CD4-positive, alpha-beta memory T cell (primary cell): Measurements from ENCODE around the gene SLC4A1. TPM values are rescaled to one million over a fixed set of nuclear protein-coding genes. Genes with fewer than 3 reads are reported as not detected.

ENCODE experiments used
- CTCF ChIA-PET: fragments of 350-600 bp; sonication (Branson Sonifier 250); formaldehyde crosslinking; loops from one replicate; lab custom pipeline; 2021; ENCODE audit warnings: inconsistent platforms; ENCODE audit not compliant: partially characterized antibody; lab: Charles Lee
- POLR2A ChIA-PET: fragments of 350-600 bp; sonication (Branson Sonifier 250); formaldehyde crosslinking; loops from one replicate; lab custom pipeline; 2021; ENCODE audit not compliant: partially characterized antibody; lab: Charles Lee
- DNase-seq, 5 donors: peaks; one replicate each; pipeline versions ENCODE4 v3.0.0 to v3.0.0-alpha.2; 2020 to 2022; ENCODE audit warnings: mixed read lengths in 1 of 5
- H3K27ac ChIP-seq: one replicate; pipeline ENCODE4 v1.7.0; 2013; ENCODE audit warnings: low read depth, low read length
- H3K27me3 ChIP-seq: 2 replicates; pipeline ENCODE4 v1.7.0; 2013; ENCODE audit warnings: mild to moderate bottlenecking, low read length, moderate library complexity; ENCODE audit not compliant: insufficient read depth
- H3K36me3 ChIP-seq: 2 replicates; pipeline ENCODE4 v1.7.0; 2013; ENCODE audit warnings: mild to moderate bottlenecking, low read length, moderate library complexity; ENCODE audit not compliant: insufficient read depth
- H3K4me1 ChIP-seq: 2 replicates; pipeline ENCODE4 v1.7.0; 2013; ENCODE audit warnings: mild to moderate bottlenecking, low read length, moderate library complexity; ENCODE audit not compliant: insufficient read depth
- H3K4me3 ChIP-seq, 2 donors: one replicate each; pipeline ENCODE4 v1.7.0; 2013; ENCODE audit warnings: low read length in 2 of 2, mild to moderate bottlenecking in 1 of 2
- H3K9me3 ChIP-seq, 2 donors: one replicate each; pipeline ENCODE4 v1.7.0; 2013; ENCODE audit warnings: low read length in 2 of 2, control low read depth in 1 of 2; ENCODE audit not compliant: control insufficient read depth in 1 of 2
- H3K27ac Mint-ChIP-seq, 7 donors: one replicate each; pipeline ENCODE4 v1.8.0; 2020 to 2021; ENCODE audit warnings: mixed read lengths in 7 of 7, mild to moderate bottlenecking in 6 of 7, inconsistent platforms in 3 of 7, moderate library complexity in 3 of 7
- H3K27me3 Mint-ChIP-seq, 2 donors: one replicate each; pipeline ENCODE4 v1.8.0; 2020 to 2021; ENCODE audit warnings: mixed read lengths in 2 of 2
- H3K36me3 Mint-ChIP-seq, 2 donors: one replicate each; pipeline ENCODE4 v1.8.0; 2020 to 2021; ENCODE audit warnings: mixed read lengths in 2 of 2, inconsistent platforms in 1 of 2, mild to moderate bottlenecking in 1 of 2
- H3K4me1 Mint-ChIP-seq, 4 donors: one replicate each; pipeline ENCODE4 v1.8.0; 2020 to 2021; ENCODE audit warnings: mixed read lengths in 4 of 4, mild to moderate bottlenecking in 1 of 4
- H3K4me3 Mint-ChIP-seq, 8 donors: one replicate each; pipeline ENCODE4 v1.8.0; 2020 to 2021; ENCODE audit warnings: mixed read lengths in 8 of 8, mild to moderate bottlenecking in 7 of 8, moderate library complexity in 6 of 8, inconsistent platforms in 3 of 8
- H3K9me3 Mint-ChIP-seq, 8 donors: one replicate each; pipeline ENCODE4 v1.8.0; 2020 to 2021; ENCODE audit warnings: mixed read lengths in 8 of 8, mild to moderate bottlenecking in 5 of 8, inconsistent platforms in 3 of 8, moderate library complexity in 1 of 8
- intact Hi-C: fragments of 100-400 bp; cut with micrococcal nuclease; formaldehyde crosslinking; loops from one replicate; pipeline ENCODE4 v1.15.1; 2023
- polyA plus RNA-seq, 2 donors: library from polyadenylated mRNA; unstranded; fragments of 300-500 nt; fragmentation: Illumina TruSeq; gene quantifications; one replicate each; pipeline ENCODE4 v1.2.3, GENCODE V29; 2021
- total RNA-seq, 2 experiments: library from RNA; stranded (reverse); gene quantifications; one replicate each; pipeline ENCODE4 v1.2.3, GENCODE V29; 2021

Gene SLC4A1
- total and polyA plus RNA-seq, 4 experiments from 2014 or later: not detected

- peak overlapping the region in 1 of 8 donors; percentile 43 for H3K4me3 Mint-ChIP-seq
- H3K36me3 ChIP-seq: no peaks in the 10 kb centered on the region
- H3K27ac Mint-ChIP-seq: no peak overlapping the region
- H3K9me3 Mint-ChIP-seq: peaks cover 0 to 2% (median 0%) of the 10 kb centered on the region in 8 donors
- peaks cover 0 to 3% of the 10 kb centered on the region in 2 donors for H3K36me3 Mint-ChIP-seq
- CTCF ChIA-PET: interaction anchor here (1.3 kb wide), 1 partner anchor 19 kb away, joined by 5 read pairs; no protein-coding TSS in a partner anchor
- H3K9me3 ChIP-seq: no peaks in the 10 kb centered on the region
- no peak for DNase-seq
- no peak overlapping the region for H3K4me3 ChIP-seq
- H3K27me3 Mint-ChIP-seq: peaks cover 22 to 36% of the 10 kb centered on the region in 2 donors
- POLR2A ChIA-PET: no interaction called here
- H3K4me1 Mint-ChIP-seq: peaks cover 14 to 29% (median 20%) of the 10 kb centered on the region in 4 donors
- intact Hi-C loops: no loop called here
- peaks cover 29% of the 10 kb centered on the region for H3K4me1 ChIP-seq
- H3K27ac ChIP-seq: no peak overlapping the region
- H3K27me3 ChIP-seq: peaks cover 16% of the 10 kb centered on the region
Observed at GRCh38 chr17:44312396-44313104, 44.6 kb upstream of the SLC4A1 start.

GRCh38 chr17:44311562-44312181 is 43.7 kb upstream of the SLC4A1 start:
- peaks cover 22 to 34% of the 10 kb centered on the region in 2 donors for H3K27me3 Mint-ChIP-seq

GRCh38 chr17:44310609-44311376 is 42.9 kb upstream of the SLC4A1 start:
- no peaks in the 10 kb centered on the region for H3K9me3 ChIP-seq
- Mint-ChIP-seq H3K36me3 (peaks cover 0 to under 1% of the 10 kb centered on the region in 2 donors), H3K27ac (peak overlapping the region in 1 of 7 donors; percentile 35), H3K27me3 (peaks cover 17 to 31% of the 10 kb centered on the region in 2 donors), H3K9me3 (peaks cover 0 to under 1% (median 0%) of the 10 kb centered on the region in 8 donors), H3K4me3 (peak overlapping the region in 2 of 8 donors; percentile 29 to 39), H3K4me1 (peaks cover 8 to 31% (median 24%) of the 10 kb centered on the region in 4 donors)
- intact Hi-C loops: no loop called here
- no peak overlapping the region for H3K27ac ChIP-seq
- no peak overlapping the region for H3K4me3 ChIP-seq
- ChIA-PET CTCF (interaction anchor here (2.3 to 3.8 kb wide), 2 partner anchors 20 to 101 kb away, joined by 7 to 11 read pairs; no protein-coding TSS in a partner anchor), POLR2A (interaction anchor here (2.8 kb wide), 1 partner anchor 89 kb away, joined by 13 read pairs; no protein-coding TSS in a partner anchor)
- DNase-seq: no peak
- no peaks in the 10 kb centered on the region for H3K36me3 ChIP-seq
- H3K27me3 ChIP-seq: peaks cover 8% of the 10 kb centered on the region
- peaks cover 26% of the 10 kb centered on the region for H3K4me1 ChIP-seq

More at GRCh38 chr17:44311562-44312181, 43.7 kb upstream of the SLC4A1 start:
- peaks cover 16% of the 10 kb centered on the region for H3K27me3 ChIP-seq
- ChIA-PET CTCF (interaction anchor here (3.8 kb wide), 1 partner anchor 20 kb away, joined by 11 read pairs; no protein-coding TSS in a partner anchor), POLR2A (no interaction called here)
- H3K27ac Mint-ChIP-seq: peak overlapping the region in 1 of 7 donors; percentile 35
- H3K9me3 ChIP-seq: no peaks in the 10 kb centered on the region
- H3K4me3 Mint-ChIP-seq: no peak overlapping the region
- H3K4me1 Mint-ChIP-seq: peaks cover 14 to 34% (median 26%) of the 10 kb centered on the region in 4 donors
- no peaks in the 10 kb centered on the region for H3K36me3 ChIP-seq
- H3K4me3 ChIP-seq: no peak overlapping the region
- H3K9me3 Mint-ChIP-seq: peaks cover 0 to 2% (median 0%) of the 10 kb centered on the region in 8 donors
- no peak overlapping the region for H3K27ac ChIP-seq
- intact Hi-C loops: no loop called here
- peaks cover 0 to 3% of the 10 kb centered on the region in 2 donors for H3K36me3 Mint-ChIP-seq
- H3K4me1 ChIP-seq: peaks cover 31% of the 10 kb centered on the region
- no peak for DNase-seq

- peak overlapping the region in 1 of 7 donors; percentile 35 for H3K27ac Mint-ChIP-seq
- intact Hi-C loops: no loop called here
- peaks cover 13 to 28% of the 10 kb centered on the region in 2 donors for H3K27me3 Mint-ChIP-seq
Observed at GRCh38 chr17:44310188-44310587, 42.3 kb upstream of the SLC4A1 start.

GRCh38 chr17:44309472-44309871 is 41.5 kb upstream of the SLC4A1 start:
- Histone ChIP-seq H3K27ac (no peak overlapping the region), H3K4me3 (no peak overlapping the region), H3K36me3 (no peaks in the 10 kb centered on the region), H3K9me3 (no peaks in the 10 kb centered on the region), H3K27me3 (peaks cover 3% of the 10 kb centered on the region), H3K4me1 (peaks cover 16% of the 10 kb centered on the region)
- intact Hi-C loops: no loop called here
- no peak for DNase-seq
- H3K36me3 Mint-ChIP-seq: no peaks in the 10 kb centered on the region
- ChIA-PET CTCF (interaction anchor here (2.3 to 3.8 kb wide), 2 partner anchors 22 to 99 kb away, joined by 7 to 11 read pairs; no protein-coding TSS in a partner anchor), POLR2A (interaction anchor here (0.9 to 2.8 kb wide), 5 partner anchors 9 to 93 kb away, joined by 3 to 13 read pairs (median 4); partner anchors contain the start of gene SLC25A39)
- no peaks in the 10 kb centered on the region for H3K9me3 Mint-ChIP-seq
- H3K4me1 Mint-ChIP-seq: peaks cover 4 to 26% (median 20%) of the 10 kb centered on the region in 4 donors
- peaks cover 15 to 34% of the 10 kb centered on the region in 2 donors for H3K27me3 Mint-ChIP-seq
- peak overlapping the region in 5 of 8 donors; percentile 34 to 71 (median 58) for H3K4me3 Mint-ChIP-seq
- H3K27ac Mint-ChIP-seq: peak overlapping the region in 1 of 7 donors; percentile 6

More at GRCh38 chr17:44310188-44310587, 42.3 kb upstream of the SLC4A1 start:
- H3K9me3 Mint-ChIP-seq: no peaks in the 10 kb centered on the region
- Histone ChIP-seq H3K36me3 (no peaks in the 10 kb centered on the region), H3K4me1 (peaks cover 21% of the 10 kb centered on the region), H3K4me3 (no peak overlapping the region), H3K9me3 (no peaks in the 10 kb centered on the region), H3K27me3 (peaks cover 3% of the 10 kb centered on the region), H3K27ac (no peak overlapping the region)
- H3K4me3 Mint-ChIP-seq: peak overlapping the region in 3 of 8 donors; percentile 43 to 71 (median 55)
- no peak for DNase-seq
- H3K36me3 Mint-ChIP-seq: no peaks in the 10 kb centered on the region
- ChIA-PET CTCF (interaction anchor here (2.3 to 3.8 kb wide), 2 partner anchors 21 to 100 kb away, joined by 7 to 11 read pairs; no protein-coding TSS in a partner anchor), POLR2A (interaction anchor here (0.9 to 2.8 kb wide), 2 partner anchors 8 to 88 kb away, joined by 3 to 13 read pairs; no protein-coding TSS in a partner anchor)
- peaks cover 4 to 26% (median 20%) of the 10 kb centered on the region in 4 donors for H3K4me1 Mint-ChIP-seq

- H3K27me3 ChIP-seq: peaks cover 3% of the 10 kb centered on the region
- H3K9me3 ChIP-seq: no peaks in the 10 kb centered on the region
- Mint-ChIP-seq H3K36me3 (no peaks in the 10 kb centered on the region), H3K9me3 (no peaks in the 10 kb centered on the region), H3K4me1 (peaks cover 0 to 26% (median 19%) of the 10 kb centered on the region in 4 donors), H3K4me3 (peak overlapping the region; percentile 17 to 74 (median 54)), H3K27ac (peak overlapping the region in 1 of 7 donors; percentile 50), H3K27me3 (peaks cover 12 to 31% of the 10 kb centered on the region in 2 donors)
- peaks cover 16% of the 10 kb centered on the region for H3K4me1 ChIP-seq
- H3K36me3 ChIP-seq: no peaks in the 10 kb centered on the region
- POLR2A ChIA-PET: interaction anchor here (1.0 to 2.8 kb wide), 7 partner anchors 16 to 92 kb away, joined by 3 to 13 read pairs (median 4); partner anchors contain the start of genes SLC25A39 and UBTF
- intact Hi-C loops: loop anchor here (1.0 kb wide), 2 partner anchors 15 to 91 kb away; partner anchors contain the start of gene SLC25A39
- no peak for DNase-seq
- no peak overlapping the region for H3K4me3 ChIP-seq
- CTCF ChIA-PET: interaction anchor here (2.3 to 3.8 kb wide), 2 partner anchors 22 to 99 kb away, joined by 7 to 11 read pairs; no protein-coding TSS in a partner anchor
- no peak overlapping the region for H3K27ac ChIP-seq
Observed at GRCh38 chr17:44308865-44309264, 40.9 kb upstream of the SLC4A1 start.
